ENCODE measurements around the gene MIB2.

The MIB2 gene

DNA sequence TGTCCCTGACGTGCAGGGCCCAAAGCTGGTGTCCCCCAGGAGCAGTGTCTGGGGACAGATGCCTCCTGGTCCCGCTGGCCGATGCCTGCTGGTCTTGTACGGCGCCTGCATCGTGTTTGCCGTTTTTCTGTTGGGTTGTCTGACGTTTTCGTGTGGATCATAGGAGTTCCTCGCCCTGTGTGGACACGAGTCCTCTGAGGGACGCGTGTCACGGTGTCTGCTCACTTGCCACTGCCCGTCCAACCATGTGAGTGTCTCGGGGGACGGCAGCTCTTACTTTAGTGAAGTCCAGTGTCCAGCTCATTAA, 7.4 kb downstream of the MIB2 start:
- TF ChIP-seq, protein P1, sequence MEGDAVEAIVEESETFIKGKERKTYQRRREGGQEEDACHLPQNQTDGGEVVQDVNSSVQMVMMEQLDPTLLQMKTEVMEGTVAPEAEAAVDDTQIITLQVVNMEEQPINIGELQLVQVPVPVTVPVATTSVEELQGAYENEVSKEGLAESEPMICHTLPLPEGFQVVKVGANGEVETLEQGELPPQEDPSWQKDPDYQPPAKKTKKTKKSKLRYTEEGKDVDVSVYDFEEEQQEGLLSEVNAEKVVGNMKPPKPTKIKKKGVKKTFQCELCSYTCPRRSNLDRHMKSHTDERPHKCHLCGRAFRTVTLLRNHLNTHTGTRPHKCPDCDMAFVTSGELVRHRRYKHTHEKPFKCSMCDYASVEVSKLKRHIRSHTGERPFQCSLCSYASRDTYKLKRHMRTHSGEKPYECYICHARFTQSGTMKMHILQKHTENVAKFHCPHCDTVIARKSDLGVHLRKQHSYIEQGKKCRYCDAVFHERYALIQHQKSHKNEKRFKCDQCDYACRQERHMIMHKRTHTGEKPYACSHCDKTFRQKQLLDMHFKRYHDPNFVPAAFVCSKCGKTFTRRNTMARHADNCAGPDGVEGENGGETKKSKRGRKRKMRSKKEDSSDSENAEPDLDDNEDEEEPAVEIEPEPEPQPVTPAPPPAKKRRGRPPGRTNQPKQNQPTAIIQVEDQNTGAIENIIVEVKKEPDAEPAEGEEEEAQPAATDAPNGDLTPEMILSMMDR (IDR thresholded peaks at IDR 0.05; ENCODE audit: borderline replicate concordance, control extremely low read depth, extremely low read depth, insufficient read depth, missing control alignments), result no peak
- DNase-seq (ENCODE audit: low spot score), result no peak
- in situ Hi-C loops (cut with MboI; ENCODE audit: low sequenced_read_pairs, unreplicated experiment), result no loop called here

DNA sequence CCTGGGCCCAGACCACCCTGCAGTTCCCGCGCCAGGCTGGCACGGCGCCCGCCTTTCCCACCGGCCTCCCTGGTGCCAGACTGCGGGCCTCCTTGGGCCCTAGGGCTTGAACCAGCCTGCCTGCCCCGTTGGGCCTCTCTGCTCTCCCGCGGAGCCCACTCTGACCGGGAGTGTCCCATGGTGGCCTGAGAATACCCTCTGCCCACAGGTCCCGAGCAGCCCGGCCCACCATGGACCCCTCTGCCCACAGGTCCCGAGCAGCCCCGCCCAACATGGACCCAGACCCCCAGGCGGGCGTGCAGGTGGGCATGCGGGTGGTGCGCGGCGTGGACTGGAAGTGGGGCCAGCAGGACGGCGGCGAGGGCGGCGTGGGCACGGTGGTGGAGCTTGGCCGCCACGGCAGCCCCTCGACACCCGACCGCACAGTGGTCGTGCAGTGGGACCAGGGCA, 7.9 kb downstream of the MIB2 start:
- no peak for DNase-seq (ENCODE audit: low spot score)
- TF ChIP-seq, protein P1 (IDR thresholded peaks at IDR 0.05; ENCODE audit: borderline replicate concordance, control extremely low read depth, extremely low read depth, insufficient read depth, missing control alignments), result no peak
- in situ Hi-C loops (cut with MboI; ENCODE audit: low sequenced_read_pairs, unreplicated experiment), result no loop called here

DNA sequence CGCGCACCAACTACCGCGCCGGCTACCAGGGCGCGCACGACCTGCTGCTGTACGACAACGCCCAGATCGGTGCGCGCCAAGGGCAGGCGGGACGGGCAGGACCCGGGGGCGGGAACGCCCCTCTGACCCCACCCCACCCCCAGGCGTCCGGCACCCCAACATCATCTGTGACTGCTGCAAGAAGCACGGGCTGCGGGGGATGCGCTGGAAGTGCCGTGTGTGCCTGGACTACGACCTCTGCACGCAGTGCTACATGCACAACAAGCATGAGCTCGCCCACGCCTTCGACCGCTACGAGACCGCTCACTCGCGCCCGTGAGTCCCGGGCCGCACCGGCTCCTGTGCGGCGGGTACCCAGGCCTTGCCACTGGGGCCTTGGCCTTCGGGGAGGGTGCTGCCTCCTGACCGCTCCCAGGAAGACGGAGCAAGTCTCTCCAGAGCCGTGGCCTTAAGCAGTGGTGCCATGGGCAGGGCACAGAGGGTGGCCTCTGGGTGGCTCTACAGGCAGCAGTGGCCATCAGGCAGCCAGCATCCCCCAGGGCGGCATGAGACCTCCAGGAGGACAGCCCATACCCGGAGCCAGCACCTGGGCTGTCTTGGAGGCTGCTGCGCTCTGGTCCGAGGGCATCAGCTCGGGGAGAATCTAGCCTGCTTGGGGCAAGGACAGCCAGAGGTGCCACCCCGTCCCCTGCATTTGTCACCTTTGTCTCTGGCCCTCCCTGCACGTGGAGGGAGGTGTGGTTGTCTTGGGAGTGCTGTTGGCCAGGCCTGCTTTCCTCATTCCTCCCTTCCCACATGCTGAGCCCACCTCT, 8.5 kb downstream of the MIB2 start:
- in situ Hi-C loops (cut with MboI; ENCODE audit: low sequenced_read_pairs, unreplicated experiment), result no loop called here
- TF ChIP-seq, protein P1 (IDR thresholded peaks at IDR 0.05; ENCODE audit: borderline replicate concordance, control extremely low read depth, extremely low read depth, insufficient read depth, missing control alignments), result no peak
- DNase-seq (ENCODE audit: low spot score), result no peak

DNA sequence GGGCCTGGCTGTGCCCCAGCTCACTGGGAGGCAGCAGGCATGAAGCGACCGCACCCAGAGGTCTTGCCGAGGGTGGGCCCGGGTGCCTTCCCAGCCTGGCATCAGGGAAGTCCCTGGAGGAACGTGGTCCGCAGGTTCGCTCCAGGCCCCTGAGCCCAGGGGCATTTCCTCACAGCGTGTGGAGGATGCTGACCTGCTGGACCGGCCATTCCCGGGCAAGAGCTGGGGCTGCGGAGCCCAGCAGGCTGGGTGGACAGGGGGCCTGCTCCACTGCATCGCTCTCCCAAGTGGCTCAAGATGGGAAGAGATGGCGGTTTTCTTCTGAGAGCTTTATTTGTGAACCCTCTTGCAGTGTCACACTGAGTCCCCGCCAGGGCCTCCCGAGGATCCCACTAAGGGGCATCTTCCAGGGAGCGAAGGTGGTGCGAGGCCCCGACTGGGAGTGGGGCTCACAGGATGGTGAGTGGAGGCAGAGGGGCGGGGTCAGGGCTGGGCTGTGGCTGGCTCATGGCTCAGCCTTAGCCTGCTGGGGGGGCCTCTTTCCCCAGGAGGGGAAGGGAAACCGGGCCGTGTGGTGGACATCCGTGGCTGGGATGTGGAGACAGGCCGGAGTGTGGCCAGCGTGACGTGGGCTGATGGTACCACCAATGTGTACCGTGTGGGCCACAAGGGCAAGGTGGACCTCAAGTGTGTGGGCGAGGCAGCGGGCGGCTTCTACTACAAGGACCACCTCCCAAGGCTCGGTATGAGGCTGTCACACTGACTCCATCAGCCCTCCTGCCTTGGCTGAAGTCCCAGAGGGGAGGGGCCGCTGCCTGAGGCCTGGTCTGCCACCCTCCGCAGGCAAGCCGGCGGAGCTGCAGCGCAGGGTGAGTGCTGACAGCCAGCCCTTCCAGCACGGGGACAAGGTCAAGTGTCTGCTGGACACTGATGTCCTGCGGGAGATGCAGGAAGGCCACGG, 9.4 kb downstream of the MIB2 start:
- in situ Hi-C loops (cut with MboI; ENCODE audit: low sequenced_read_pairs, unreplicated experiment), result no loop called here
- no peak for DNase-seq (ENCODE audit: low spot score)
- TF ChIP-seq, protein P1 (IDR thresholded peaks at IDR 0.05; ENCODE audit: borderline replicate concordance, control extremely low read depth, extremely low read depth, insufficient read depth, missing control alignments), result no peak

DNA sequence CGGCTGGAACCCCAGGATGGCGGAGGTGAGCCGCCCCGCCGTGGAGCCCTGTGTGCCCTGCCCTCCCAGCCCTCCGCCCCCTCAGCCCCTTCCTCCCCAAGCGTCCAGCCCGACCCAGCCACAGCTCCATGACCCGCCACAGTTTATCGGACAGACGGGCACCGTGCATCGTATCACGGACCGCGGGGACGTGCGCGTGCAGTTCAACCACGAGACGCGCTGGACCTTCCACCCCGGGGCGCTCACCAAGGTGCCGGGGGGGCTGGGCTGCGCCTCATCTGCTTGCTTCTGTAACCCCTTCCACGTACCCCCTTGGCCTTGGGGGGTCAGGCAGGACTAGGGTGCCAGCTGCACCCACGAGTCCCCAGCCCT, 10.1 kb downstream of the MIB2 start:
- in situ Hi-C loops (cut with MboI; ENCODE audit: low sequenced_read_pairs, unreplicated experiment), result no loop called here
- no peak for DNase-seq (ENCODE audit: low spot score)
- TF ChIP-seq, protein P1 (IDR thresholded peaks at IDR 0.05; ENCODE audit: borderline replicate concordance, control extremely low read depth, extremely low read depth, insufficient read depth, missing control alignments), result no peak

DNA sequence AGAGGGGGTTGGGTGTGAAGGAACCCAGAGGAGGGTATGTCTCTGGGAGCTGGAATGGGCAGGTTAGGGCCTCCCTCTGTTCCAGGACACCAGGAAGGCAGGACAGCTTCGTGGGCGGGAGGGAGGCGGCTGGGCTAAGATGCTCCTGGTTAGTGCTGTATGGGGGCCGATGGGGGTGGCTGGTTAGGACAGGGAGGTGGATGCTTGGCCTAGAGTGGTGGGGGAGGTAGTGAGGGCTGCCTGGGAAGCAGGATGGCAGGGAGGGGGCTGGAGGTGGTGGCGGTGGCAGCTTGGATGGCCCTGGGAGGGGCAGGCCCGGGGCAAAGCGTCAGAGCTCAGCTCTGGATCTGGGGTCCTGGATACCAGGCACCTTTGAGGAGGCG, 10.5 kb downstream of the MIB2 start:
- no peak for DNase-seq (ENCODE audit: low spot score)
- TF ChIP-seq, protein P1 (IDR thresholded peaks at IDR 0.05; ENCODE audit: borderline replicate concordance, control extremely low read depth, extremely low read depth, insufficient read depth, missing control alignments), result no peak
- in situ Hi-C loops (cut with MboI; ENCODE audit: low sequenced_read_pairs, unreplicated experiment), result no loop called here
